Midbrain (tissue), 1 donor: ENCODE data around the gene RAX.

ENCODE experiments used
- DNase-seq: peaks from one replicate; lab custom pipeline; 2025; lab: John Stamatoyannopoulos, UW

The RAX gene

GRCh38 chr18:59246796-59247195, 26.5 kb downstream of the RAX start:
- DNase-seq, result no peak

DNA sequence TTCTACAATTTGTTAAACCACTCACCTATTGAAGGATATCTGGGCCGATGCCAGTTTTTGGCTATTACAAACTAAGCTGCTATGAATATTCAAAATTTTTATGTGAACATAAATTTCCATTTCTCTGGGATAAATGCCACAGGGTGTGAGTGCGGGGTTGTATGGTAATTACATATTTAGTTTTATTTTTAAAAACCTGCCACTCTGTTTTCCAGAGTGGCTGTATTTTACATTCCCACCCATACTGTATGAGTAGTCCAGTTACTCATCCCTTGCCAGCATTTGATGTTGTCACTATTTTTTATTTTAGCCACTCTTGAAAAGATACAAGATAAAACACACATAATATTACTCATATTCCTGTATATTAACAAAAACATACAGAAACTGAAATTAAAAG, 30.3 kb downstream of the RAX start:
- DNase-seq, result no peak

DNA sequence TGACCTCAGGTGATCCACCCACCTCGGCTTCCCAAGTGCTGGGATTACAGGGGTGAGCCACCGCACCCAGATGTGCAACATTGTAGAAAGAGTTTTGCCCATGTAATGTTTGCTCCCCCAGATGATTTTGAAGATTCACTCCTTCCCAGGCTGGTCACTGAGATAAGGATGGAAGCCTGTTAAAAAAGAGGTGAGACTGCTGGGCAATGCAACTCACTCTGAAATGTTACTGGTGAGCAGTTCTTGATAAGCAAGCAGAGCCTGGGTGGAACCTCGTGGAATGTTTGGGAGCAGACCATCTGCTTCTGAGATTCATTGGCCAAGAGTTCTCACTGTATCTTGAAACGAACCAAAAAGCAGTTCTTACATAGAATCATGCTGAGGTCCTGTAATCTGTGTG, 33.6 kb downstream of the RAX start:
- no peak for DNase-seq

DNA sequence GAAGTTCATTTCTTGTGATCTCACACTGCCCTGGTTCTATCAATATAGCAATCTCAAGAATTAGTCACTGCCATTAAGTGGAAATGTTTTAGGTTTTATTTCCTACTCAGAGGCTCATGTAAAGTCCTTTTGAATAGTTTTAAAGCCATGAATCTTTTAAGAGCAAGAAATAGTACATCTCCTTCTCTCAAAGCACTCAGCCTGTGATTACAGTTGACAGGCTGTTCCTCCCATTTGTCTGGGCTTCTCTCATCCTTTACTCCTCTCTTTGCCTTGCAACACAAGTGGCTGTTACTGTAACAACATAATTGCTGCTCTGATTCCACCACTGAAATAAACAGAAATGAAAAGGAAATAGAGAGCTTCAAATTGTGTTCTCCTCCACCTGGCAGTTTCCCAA, 34.9 kb downstream of the RAX start:
- no peak for DNase-seq

DNA sequence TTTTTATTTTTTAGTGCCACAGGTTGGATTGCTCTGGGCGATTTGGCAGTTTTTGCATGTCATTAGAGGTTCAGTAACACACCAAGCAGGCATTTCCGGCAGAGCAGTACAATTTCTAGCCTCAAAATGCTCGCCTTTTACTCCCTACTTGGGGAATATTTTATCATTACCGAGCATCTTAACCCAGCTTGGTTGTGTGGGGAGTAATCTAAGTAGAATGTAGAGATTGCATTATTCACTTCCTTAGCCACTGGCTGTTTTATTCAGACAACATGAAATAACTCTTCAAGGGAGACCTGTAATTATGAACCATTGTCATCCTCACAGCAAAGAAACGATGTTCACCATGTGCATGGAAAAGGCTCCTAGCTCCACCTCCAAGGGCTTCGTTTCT, 40.2 kb downstream of the RAX start:
- no peak for DNase-seq

GRCh38 chr18:59232309-59233016, 40.8 kb downstream of the RAX start:
- DNase-seq, result no peak

GRCh38 chr18:59231877-59232276, 41.4 kb downstream of the RAX start:
- DNase-seq, result no peak

DNA sequence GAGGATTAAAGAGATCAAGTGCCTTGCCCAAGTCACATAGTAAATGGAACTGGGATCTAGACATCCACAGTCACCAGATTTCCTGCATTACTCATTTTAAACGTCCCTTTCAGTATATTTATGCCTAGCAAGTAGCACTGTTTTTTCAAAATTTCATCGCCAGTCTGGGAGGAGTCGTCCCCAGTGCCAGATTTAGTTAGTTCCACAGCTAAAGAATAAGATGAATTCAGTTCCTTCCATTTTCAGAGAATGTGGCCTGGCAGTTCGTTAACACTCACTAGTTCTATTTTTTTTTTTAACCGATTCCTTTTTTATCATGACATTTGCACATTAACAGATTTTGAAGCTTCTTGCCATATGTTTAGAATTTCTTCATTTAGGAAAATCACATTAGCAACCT, 42.1 kb downstream of the RAX start:
- DNase-seq, result no peak

DNA sequence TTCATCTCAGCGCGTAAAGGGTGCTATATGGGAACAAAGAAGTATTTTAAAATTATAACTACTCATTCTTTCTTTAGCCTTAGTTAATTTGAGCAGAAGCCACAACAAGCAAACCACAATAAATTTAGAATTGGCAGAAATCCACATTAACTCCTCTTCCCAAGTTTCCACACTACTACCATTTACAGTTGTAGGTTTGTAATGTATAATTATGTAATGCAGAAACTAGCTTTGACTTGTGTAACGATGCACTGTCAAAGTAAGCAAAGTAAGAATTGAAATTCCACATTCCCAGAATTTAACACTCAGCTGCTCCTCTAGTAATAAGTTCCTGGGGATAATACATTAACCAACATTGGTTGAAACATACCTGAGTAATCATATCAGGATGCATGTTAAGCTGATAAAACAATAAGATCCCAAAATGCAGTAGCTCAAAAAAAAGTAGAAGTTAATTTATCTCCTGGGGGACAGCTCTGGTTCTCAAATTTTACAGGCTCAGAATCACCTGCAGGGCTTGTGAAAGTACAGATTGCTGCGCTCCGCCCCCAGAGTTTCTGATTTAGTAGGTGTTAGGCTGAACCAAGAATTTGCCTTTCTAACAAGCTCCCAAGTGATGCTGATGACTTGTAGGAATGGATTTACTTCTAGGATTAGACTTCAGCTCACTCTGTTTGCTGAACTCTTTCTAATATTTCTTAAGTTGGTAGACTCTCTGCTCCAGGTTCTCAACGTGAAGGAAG, 43.4 kb downstream of the RAX start:
- no peak for DNase-seq

GRCh38 chr18:59229191-59229590, 44.1 kb downstream of the RAX start:
- DNase-seq, result no peak

GRCh38 chr18:59228351-59228750, 44.9 kb downstream of the RAX start:
- no peak for DNase-seq

DNA sequence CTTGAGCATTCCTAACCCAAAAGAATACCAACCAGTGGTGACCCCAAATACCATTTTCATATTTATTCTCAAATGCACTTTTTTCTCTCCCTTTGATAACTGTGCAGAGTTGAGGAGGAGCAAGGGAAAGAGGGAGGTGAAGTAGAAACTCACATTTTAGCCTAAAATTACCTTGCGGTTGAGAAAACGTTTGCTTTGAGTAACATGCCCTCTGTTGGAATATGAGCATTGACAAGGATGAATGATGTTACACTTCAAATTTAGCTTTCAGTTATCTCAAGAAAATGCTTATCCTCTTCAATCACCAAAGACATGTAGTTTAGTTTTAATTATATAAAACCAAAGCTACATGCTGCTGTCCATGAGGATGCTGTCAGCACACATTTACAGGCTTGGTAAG, 50.9 kb downstream of the RAX start:
- no peak for DNase-seq

DNA sequence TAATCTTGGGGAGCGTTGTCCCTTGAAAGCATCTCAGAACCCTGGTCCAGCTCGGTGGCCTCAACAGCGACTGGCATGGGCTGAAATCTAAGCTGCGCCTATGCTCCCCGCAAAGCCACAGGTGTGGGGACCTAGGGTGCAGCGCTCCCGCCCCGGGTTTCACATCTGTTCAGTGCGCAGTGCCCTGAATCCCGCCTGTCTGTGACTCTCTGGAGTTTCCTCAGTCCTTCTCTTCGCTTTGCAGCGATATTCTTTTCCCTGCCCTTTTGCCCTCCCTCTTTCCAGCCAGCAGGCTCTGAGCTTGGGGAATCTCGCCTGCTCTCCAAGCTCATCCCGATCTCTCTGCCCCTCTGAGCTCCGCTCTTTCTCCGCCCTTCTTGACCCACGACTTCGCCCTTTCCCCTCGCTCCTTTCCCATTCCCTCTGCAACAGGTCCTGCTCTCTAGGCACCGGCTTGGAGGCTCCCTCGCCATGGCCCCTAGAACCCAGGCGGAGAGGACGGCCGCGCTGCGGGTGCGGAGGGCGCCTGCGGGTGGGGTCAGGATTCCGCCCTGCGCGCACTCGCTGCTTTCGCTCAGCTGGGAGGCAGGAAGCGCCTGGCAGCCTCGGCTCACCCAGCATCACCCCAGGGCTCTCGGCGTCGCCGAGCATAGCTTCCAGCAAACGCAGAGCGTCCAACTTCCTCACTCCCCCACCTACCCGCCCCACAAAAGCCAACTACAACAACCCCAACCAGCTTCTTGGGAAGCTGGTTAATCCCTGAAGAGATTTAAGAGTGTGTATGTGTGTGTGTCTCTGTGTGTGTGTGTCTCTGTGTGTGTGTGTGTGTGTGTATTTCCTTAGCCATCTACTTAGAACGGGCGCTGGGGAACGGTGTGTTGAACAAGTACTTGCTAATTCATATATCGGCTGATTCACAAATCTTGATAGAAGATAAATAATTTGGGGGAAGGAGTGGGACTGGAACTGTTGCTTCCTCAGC, 52.2 kb downstream of the RAX start:
- DNase-seq, result no peak

DNA sequence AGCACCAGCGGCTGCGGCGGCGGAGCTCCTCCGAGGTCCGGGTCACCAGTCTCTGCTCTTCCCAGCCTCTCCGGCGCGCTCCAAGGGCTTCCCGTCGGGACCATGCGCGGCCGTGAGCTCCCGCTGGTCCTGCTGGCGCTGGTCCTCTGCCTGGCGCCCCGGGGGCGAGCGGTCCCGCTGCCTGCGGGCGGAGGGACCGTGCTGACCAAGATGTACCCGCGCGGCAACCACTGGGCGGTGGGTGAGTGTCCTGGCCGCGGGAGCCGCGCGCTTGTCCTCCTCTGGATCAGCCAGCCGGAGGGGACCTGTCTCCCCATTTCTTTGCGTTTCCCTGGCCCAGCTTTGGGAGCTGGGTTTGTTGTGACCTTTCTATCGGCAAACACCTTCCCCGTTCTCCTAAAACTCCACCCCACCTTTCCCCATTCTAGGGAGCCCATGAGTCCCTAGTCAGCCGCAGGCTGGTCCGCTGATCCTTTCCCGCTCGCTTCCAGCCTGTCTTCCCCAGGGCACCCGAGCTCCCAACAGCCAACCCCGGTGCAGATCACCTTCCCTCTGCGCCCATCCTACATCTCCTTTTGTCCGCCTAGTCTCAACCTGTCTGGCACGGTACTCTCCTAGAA, 53.0 kb downstream of the RAX start:
- DNase-seq, result no peak

DNA sequence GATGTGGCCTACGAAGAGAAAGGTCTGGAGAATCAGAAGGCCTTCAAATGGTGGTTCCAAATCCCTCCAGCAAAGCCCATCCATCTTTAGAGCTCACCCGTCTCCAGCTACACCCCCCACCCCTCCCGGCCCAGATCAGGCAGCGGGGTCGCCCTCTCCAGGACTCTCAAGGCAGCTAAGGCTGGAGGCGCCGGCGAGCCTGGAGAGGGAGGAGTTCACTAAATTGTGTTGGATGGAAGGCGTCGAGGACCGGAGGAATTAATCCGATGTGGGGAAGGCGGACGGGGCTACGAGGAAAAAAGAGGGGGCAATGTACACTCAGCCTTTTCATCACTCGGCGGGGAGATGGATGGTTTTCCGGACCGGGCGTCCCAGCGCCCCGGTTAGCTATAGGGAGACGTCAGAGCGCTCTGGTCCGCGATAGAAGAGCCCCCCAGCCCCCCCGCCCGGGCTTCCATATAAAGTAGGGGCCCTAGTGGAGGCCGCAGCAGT, 53.5 kb downstream of the RAX start, which contains the start of gene GRP:
GRP (plus strand) TSS at position 487 of the 492 bp plus-strand sequence. CDS start 108 bp downstream, outside the sequence.
- DNase-seq, result no peak

DNA sequence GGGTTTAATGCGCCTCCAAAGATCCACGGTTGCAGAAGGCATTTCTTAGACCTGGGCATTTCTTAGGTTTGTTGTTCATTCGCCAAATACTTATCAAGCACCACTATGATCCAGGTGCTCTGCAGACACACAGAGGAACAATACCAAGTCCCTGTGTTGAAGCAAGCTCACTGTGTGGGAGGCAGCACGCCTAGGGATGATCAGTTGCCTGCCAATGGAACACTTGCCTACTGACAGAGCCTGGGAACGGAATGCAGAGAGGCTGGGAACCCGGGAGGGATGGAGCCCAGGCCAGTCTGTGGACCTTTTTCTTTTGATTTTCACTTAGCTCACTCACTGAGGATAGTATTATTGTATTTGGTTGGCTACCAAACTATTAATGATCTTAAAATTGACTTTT, 55.2 kb downstream of the RAX start:
- DNase-seq, result no peak
